Caki2 (cell line): ENCODE data around the gene POLR1A. TPM values are rescaled to one million over a fixed set of nuclear protein-coding genes. Genes with fewer than 3 reads are reported as not detected.

ENCODE experiments used
- DNase-seq: peaks from one replicate; pipeline ENCODE4 v3.0.0-alpha.2; 2015; ENCODE audit warnings: low read depth
- in situ Hi-C: cut with HindIII; loops from 2 replicates; pipeline ENCODE4 v1.10.0; 2016; ENCODE audit warnings: low sequenced_read_pairs, low pct_unique_long_range_greater_than_20kb, mixed read lengths
- total RNA-seq: library from RNA; depleted of rRNA; stranded (reverse); fragments of >200 nt; shearing (Covaris generic); gene quantifications from 2 replicates; pipeline ENCODE4 v1.2.3, GENCODE V29; 2014; ENCODE audit warnings: low replicate concordance; rRNA removed

Gene POLR1A
- total RNA-seq, 1 experiment from 2014 or later, result 13.5 TPM

GRCh38 chr2:85975581-85975980 lies 130.1 kb downstream of the POLR1A start:
- in situ Hi-C loops, result no loop called here
- no peak for DNase-seq

GRCh38 chr2:85974390-85974789 lies 131.3 kb downstream of the POLR1A start:
- in situ Hi-C loops, result no loop called here
- no peak for DNase-seq

DNA sequence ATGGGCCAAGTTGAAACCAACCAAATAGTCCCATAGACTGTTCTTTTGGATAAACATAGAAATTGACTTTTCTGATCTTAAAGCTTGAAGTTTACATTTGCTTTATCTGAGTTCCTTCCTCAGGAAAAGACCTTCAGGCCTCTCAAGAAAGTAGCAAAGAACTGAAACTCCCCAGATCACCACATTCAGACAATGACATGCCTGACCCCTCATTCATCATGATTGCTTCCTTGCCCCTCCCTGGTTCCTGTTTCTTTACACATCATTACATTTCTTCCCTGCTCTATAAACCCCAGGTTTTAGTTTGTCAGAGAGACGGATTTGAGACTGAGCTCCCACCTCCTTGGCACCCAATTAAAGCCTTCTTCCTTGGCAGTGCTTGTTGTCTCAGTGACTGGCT lies 133.3 kb downstream of the POLR1A start:
- DNase-seq, result no peak
- in situ Hi-C loops, result no loop called here

GRCh38 chr2:85971366-85971765 lies 134.3 kb downstream of the POLR1A start:
- in situ Hi-C loops, result no loop called here
- DNase-seq, result no peak

Other genes starting within 250 kb of the POLR1A start
- gene ST3GAL5, start 216.9 kb downstream of the POLR1A start, total RNA-seq, result 17.5 and 19.2 TPM in 2 replicates
- gene PTCD3, start 349 bp upstream of the POLR1A start, total RNA-seq, result 55.5 and 59.2 TPM in 2 replicates
- gene IMMT, start 89.6 kb upstream of the POLR1A start, total RNA-seq, result 39.2 and 52.3 TPM in 2 replicates
- 60.8 and 97.5 TPM in 2 replicates for gene MRPL35, start 93.6 kb upstream of the POLR1A start, total RNA-seq
- gene REEP1, start 231.7 kb upstream of the POLR1A start, total RNA-seq, result 0.12 and 0.20 TPM in 2 replicates